Endometrial microvascular endothelial cells (primary cell): ENCODE measurements around the gene LINC00237. TPM values are rescaled to one million over a fixed set of nuclear protein-coding genes. Genes with fewer than 3 reads are reported as not detected.

Source experiments
- in situ Hi-C: cut with HindIII; loops from 2 replicates; pipeline ENCODE4 v1.10.0; 2017; ENCODE audit warnings: low sequenced_read_pairs, low pct_unique_long_range_greater_than_20kb; ENCODE audit errors: inconsistent ontology term
- total RNA-seq: library from RNA; depleted of rRNA; stranded (reverse); fragments of >200 nt; gene quantifications from one replicate; pipeline ENCODE4 v1.2.3, GENCODE V29; 2015; ENCODE audit errors: inconsistent ontology term

The LINC00237 gene
- total RNA-seq, 1 donor from 2014 or later: not detected

GRCh38 chr20:21101453-21101931 lies 4.7 kb downstream of the LINC00237 start:
- in situ Hi-C loops: no loop called here

DNA sequence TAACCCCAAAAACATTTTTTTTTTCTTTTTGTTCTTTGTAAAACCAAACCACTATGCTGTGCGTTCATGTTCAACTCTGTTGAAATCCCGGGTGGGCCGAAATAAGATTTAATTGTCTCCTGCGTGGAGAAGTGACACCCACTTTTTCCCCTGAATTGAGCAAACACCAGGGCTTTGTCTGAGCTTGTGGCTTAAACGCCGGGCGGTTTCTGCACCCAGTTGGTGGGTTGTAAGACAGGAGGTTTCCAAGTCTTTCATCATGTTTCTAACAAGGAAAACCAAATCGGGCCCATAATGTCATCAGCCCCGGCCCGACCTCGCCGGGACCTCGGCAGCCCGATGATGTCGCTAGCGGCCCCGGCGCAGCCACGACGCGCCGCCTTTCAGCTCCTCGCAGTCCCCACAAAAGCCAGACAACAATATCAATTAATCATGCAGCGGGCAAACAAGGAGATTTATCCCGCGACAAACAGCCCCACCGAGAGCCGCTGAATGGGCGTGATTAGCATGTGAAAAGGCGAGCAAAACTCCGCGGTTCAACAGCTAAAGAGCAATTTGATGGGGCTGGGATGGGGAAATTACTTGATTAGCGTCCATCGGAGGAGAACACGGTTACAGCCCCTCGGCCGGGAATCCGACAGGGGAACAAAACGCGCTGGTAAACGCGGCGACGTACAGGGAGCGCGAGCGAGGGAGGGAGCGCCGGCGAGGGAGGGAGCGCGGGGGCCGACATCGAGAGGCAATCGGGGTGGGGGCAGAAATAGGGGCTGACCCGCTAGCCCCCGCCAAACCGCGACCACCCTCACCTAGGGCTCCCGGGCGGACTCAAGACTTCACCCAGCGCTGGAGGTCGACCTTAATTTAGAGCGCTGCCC lies 5.3 kb downstream of the LINC00237 start:
- in situ Hi-C loops: no loop called here

DNA sequence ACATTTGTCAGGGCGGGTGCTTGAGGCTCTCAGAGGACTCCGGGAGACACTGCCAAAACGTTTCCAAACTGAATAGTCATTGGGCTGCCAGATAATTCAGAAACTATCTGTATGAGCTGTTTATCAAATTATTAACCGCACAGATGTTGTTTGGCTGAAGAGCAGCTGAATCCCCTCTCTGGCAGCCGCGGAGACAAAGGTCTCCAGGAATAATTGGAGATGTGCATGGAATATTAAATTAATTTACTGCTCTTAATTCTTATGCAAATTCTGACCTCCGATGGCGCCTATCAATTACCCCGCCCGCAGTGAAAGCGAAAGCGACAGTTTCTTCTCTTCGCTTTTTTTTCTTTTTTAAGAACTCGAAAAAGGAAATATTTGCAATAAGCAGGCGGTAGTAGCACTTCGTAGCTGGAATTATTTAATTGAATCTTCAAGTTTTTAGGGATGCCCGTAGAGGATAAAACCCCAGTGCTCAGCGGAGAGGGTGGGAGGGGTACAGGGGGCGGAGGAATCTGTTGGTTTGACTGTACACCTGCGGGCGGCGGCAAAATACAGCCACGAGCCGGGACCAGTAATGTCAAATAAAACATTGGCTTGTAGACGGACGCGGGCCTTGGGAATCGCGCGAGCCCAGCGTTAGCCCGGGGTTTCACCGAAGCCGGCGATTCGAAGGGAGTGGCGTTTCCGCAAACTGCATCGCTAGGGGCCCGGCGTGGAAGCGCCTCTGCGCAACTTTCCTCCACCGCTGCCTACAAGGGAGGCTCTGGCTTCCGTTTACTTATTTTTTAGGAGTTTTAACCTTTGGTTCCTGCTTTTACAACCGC lies 6.2 kb downstream of the LINC00237 start:
- in situ Hi-C loops: no loop called here

GRCh38 chr20:21096321-21097043 lies 9.7 kb downstream of the LINC00237 start:
- in situ Hi-C loops: no loop called here

GRCh38 chr20:21092806-21093205 lies 13.4 kb downstream of the LINC00237 start:
- in situ Hi-C loops: no loop called here

DNA sequence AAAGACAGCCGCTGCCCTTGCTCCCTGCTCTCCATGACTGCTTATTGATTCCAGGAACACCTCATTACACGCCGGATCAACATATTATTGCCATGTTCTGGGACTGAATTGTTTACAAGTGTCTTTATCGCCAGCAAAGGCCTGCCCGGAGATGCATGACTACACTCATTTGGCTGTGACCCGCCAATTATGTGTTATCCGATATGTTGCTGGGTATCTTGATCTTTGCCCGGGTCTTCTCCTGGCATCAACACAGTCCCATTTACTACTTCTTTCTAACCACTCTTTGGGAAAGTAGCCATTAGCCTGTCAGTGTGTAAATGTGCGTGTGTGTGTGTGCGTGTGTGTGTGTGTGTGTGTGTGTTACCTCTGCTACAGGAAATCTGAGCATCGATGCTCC lies 15.4 kb downstream of the LINC00237 start:
- in situ Hi-C loops: no loop called here

- in situ Hi-C loops: no loop called here
Measured at GRCh38 chr20:21090111-21090618, 16.0 kb downstream of the LINC00237 start.

DNA sequence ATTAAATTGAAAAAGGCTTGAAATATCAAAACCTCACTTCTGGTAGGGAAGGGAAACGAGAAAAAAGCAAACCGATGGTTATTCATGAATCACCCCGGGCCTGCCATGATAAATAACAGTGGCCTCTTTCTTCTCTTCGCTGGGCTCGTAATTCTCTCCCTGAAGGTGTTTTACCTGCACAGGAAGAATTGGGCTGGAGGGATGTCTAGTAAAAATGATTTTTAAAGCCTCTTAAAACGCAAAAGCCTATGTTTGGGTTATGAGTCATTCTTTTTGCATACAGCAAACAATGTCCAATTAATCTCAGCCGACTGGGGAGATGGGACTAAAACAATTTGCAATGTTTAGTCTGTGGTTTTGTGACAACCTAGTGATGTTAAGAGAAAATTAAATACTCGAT lies 16.8 kb downstream of the LINC00237 start:
- in situ Hi-C loops: no loop called here

DNA sequence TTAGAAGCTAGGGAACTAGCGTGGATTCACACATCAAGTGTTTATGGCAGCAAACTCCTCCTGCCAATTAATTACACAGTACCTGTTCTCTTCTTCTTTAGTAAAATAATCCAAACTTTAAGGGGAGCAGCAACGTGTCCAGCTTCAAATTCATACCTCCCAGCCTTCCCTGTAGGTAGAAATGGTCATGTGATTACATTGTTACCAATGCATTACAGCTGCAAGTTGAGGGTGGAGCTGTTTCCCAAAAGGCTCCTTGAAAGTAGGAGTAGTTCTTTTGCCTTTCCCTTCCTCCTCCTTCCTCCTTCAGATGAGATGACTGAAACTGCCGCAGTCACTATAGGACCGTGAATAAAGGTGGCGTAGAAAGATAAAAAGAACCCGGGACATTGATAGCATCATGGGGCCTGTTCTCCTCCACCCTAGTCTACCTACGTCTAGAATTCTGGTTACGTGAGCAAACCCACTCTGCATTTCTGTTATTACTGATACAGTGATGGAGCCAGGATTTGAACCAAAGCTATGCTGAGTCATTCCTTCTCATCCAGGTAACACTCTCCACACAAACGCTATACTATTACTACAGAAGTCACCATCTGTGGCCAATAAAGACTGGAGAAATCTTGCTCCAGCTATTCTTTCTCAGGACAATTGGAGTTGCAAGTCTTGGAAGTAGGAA lies 18.2 kb downstream of the LINC00237 start:
- in situ Hi-C loops: no loop called here

GRCh38 chr20:21083825-21084325 lies 22.3 kb downstream of the LINC00237 start:
- in situ Hi-C loops: no loop called here

GRCh38 chr20:21082584-21082983 lies 23.6 kb downstream of the LINC00237 start:
- in situ Hi-C loops: no loop called here

GRCh38 chr20:21077809-21078345 lies 28.3 kb downstream of the LINC00237 start:
- in situ Hi-C loops: no loop called here

- in situ Hi-C loops: no loop called here
Measured at GRCh38 chr20:21076073-21076472, 30.1 kb downstream of the LINC00237 start.

- in situ Hi-C loops: no loop called here
Measured at GRCh38 chr20:21075471-21075870, 30.7 kb downstream of the LINC00237 start.

- in situ Hi-C loops: no loop called here
Measured at GRCh38 chr20:21074605-21075336, 31.4 kb downstream of the LINC00237 start.

GRCh38 chr20:21067255-21067654 lies 38.9 kb downstream of the LINC00237 start:
- in situ Hi-C loops: no loop called here

GRCh38 chr20:21064924-21065323 lies 41.2 kb downstream of the LINC00237 start:
- in situ Hi-C loops: no loop called here
